Nephron (organoid): ENCODE measurements around the gene WDR45B.

ENCODE experiments used
- H3K27ac Mint-ChIP-seq, 3 experiments: 2 replicates each; pipeline ENCODE4 v1.8.0; 2020; ENCODE audit warnings: mixed read lengths in 3 of 3, mild to moderate bottlenecking in 2 of 3, moderate library complexity in 1 of 3
- H3K27me3 Mint-ChIP-seq: 2 replicates; pipeline ENCODE4 v1.8.0; 2021; ENCODE audit warnings: low read depth, mild to moderate bottlenecking, moderate library complexity, mixed read lengths
- H3K36me3 Mint-ChIP-seq: 2 replicates; pipeline ENCODE4 v1.8.0; 2020; ENCODE audit warnings: low read depth, mixed read lengths
- H3K4me1 Mint-ChIP-seq: 2 replicates; pipeline ENCODE4 v1.8.0; 2020; ENCODE audit warnings: mixed read lengths
- H3K4me3 Mint-ChIP-seq, 3 experiments: 2 replicates each; pipeline ENCODE4 v1.8.0; 2020; ENCODE audit warnings: mild to moderate bottlenecking in 3 of 3, mixed read lengths in 3 of 3, moderate library complexity in 2 of 3
- H3K9me3 Mint-ChIP-seq: 2 replicates; pipeline ENCODE4 v1.8.0; 2020; ENCODE audit warnings: mixed read lengths
- CTCF ChIP-seq, 3 experiments: fragments of 200-600 bp; sonication (generic); IDR thresholded peaks; one replicate each; pipeline ENCODE4 v1.5.0; 2021; ENCODE audit warnings: antibody characterized with exemption in 3 of 3; ENCODE audit not compliant: unreplicated experiment in 3 of 3

WDR45B gene

GRCh38 chr17:82570277-82570676 is 78.0 kb downstream of the WDR45B start:
- H3K4me1 Mint-ChIP-seq: peaks cover 18% of the 10 kb centered on the region
- no peaks in the 10 kb centered on the region for H3K27me3 Mint-ChIP-seq
- no peak overlapping the region for H3K4me3 Mint-ChIP-seq
- H3K27ac Mint-ChIP-seq: peak overlapping the region in 1 of 3 experiments; percentile 25
- no peaks in the 10 kb centered on the region for H3K9me3 Mint-ChIP-seq
- TF ChIP-seq CTCF (IDR thresholded peaks at IDR 0.05; ENCODE audit: unreplicated experiment in 3 of 3): no peak
- peaks cover 52% of the 10 kb centered on the region for H3K36me3 Mint-ChIP-seq

GRCh38 chr17:82569621-82570020 is 78.6 kb downstream of the WDR45B start:
- Mint-ChIP-seq H3K27ac (no peak overlapping the region), H3K4me3 (no peak overlapping the region), H3K4me1 (peaks cover 23% of the 10 kb centered on the region), H3K36me3 (peaks cover 53% of the 10 kb centered on the region), H3K27me3 (no peaks in the 10 kb centered on the region), H3K9me3 (no peaks in the 10 kb centered on the region)
- TF ChIP-seq CTCF (IDR thresholded peaks at IDR 0.05; ENCODE audit: unreplicated experiment in 3 of 3): no peak

GRCh38 chr17:82568997-82569393 is 79.2 kb downstream of the WDR45B start:
- no peaks in the 10 kb centered on the region for H3K27me3 Mint-ChIP-seq
- no peak for TF ChIP-seq CTCF (IDR thresholded peaks at IDR 0.05; ENCODE audit: unreplicated experiment in 3 of 3)
- H3K4me1 Mint-ChIP-seq: peaks cover 23% of the 10 kb centered on the region
- no peak overlapping the region for H3K4me3 Mint-ChIP-seq
- H3K9me3 Mint-ChIP-seq: no peaks in the 10 kb centered on the region
- H3K36me3 Mint-ChIP-seq: peaks cover 50% of the 10 kb centered on the region
- H3K27ac Mint-ChIP-seq: no peak overlapping the region

GRCh38 chr17:82567286-82567685 is 81.0 kb downstream of the WDR45B start:
- Mint-ChIP-seq H3K36me3 (peaks cover 36% of the 10 kb centered on the region), H3K27ac (no peak overlapping the region), H3K27me3 (no peaks in the 10 kb centered on the region), H3K4me1 (peaks cover 23% of the 10 kb centered on the region), H3K9me3 (no peaks in the 10 kb centered on the region), H3K4me3 (no peak overlapping the region)
- TF ChIP-seq CTCF (IDR thresholded peaks at IDR 0.05; ENCODE audit: unreplicated experiment in 3 of 3): no peak

GRCh38 chr17:82566129-82566960 is 81.9 kb downstream of the WDR45B start:
- no peak overlapping the region for H3K4me3 Mint-ChIP-seq
- no peak for TF ChIP-seq CTCF (IDR thresholded peaks at IDR 0.05; ENCODE audit: unreplicated experiment in 3 of 3)
- H3K9me3 Mint-ChIP-seq: no peaks in the 10 kb centered on the region
- peak overlapping the region in 1 of 3 experiments; percentile 73 for H3K27ac Mint-ChIP-seq
- peaks cover 26% of the 10 kb centered on the region for H3K4me1 Mint-ChIP-seq
- peaks cover 31% of the 10 kb centered on the region for H3K36me3 Mint-ChIP-seq
- H3K27me3 Mint-ChIP-seq: no peaks in the 10 kb centered on the region

GRCh38 chr17:82565551-82565950 is 82.7 kb downstream of the WDR45B start:
- Mint-ChIP-seq H3K9me3 (no peaks in the 10 kb centered on the region), H3K4me1 (peaks cover 34% of the 10 kb centered on the region), H3K36me3 (peaks cover 29% of the 10 kb centered on the region), H3K27ac (peak overlapping the region; percentile 40 to 73 (median 72)), H3K4me3 (no peak overlapping the region), H3K27me3 (no peaks in the 10 kb centered on the region)
- no peak for TF ChIP-seq CTCF (IDR thresholded peaks at IDR 0.05; ENCODE audit: unreplicated experiment in 3 of 3)
